ENCODE results near the gene COMMD3. TPM values are rescaled to one million over a fixed set of nuclear protein-coding genes. Genes with fewer than 3 reads are reported as not detected.

COMMD3 gene
- total and polyA plus RNA-seq, 2 of the 8 experiments (the other 6 are each of a cell fraction or from before 2014, with no cell fraction given), result 2.3 to 2.7 TPM

- Histone ChIP-seq H3K36me3 (ENCODE audit: control insufficient read depth in 2 of 4, insufficient read depth in 4 of 4, low read length in 3 of 4) (no peaks in the 10 kb centered on the region), H2AFZ (ENCODE audit: low read length) (no peak overlapping the region), H4K5ac (ENCODE audit: insufficient read length, low read depth, low read length) (no peak overlapping the region), H3K9ac (replicated peaks in 1 of 4; ENCODE audit: extremely low read depth in 1 of 4, low read depth in 3 of 4, low read length in 3 of 4) (no peak overlapping the region), H3K4ac (replicated peaks; ENCODE audit: insufficient read length, low read depth, low read length) (no peak overlapping the region), H3K56ac (replicated peaks; ENCODE audit: insufficient read length, low read depth, low read length) (no peak overlapping the region), H3K9me3 (ENCODE audit: insufficient read depth in 2 of 2, low read depth in 1 of 2, low read length in 1 of 2) (no peaks in the 10 kb centered on the region), H3K23me2 (ENCODE audit: low read depth, low read length) (no peaks in the 10 kb centered on the region), H4K8ac (ENCODE audit: extremely low read depth, insufficient read depth, low read length) (no peak overlapping the region), H4K20me1 (replicated peaks in 1 of 2; ENCODE audit: control insufficient read depth in 1 of 2, insufficient read depth in 2 of 2, low read length in 2 of 2) (no peaks in the 10 kb centered on the region), H2BK12ac (ENCODE audit: low read depth, low read length) (no peak overlapping the region; the same call in 1 of the 2 replicates), H3K18ac (ENCODE audit: extremely low read depth, low read length) (no peak overlapping the region), H3K4me2 (ENCODE audit: insufficient read depth in 1 of 2, low read depth in 2 of 2, low read length in 2 of 2) (peak overlapping the region; percentile 45 to 50; a peak in 3 of 4 replicates), H2BK20ac (ENCODE audit: low read length) (no peak overlapping the region), H2BK120ac (replicated peaks; ENCODE audit: low read depth, low read length) (no peak overlapping the region), H3K79me1 (ENCODE audit: low read depth, low read length) (no peaks in the 10 kb centered on the region), H2BK15ac (ENCODE audit: low read length) (no peak overlapping the region), H2BK5ac (ENCODE audit: low read depth, low read length) (peak overlapping the region; percentile 26; the same call in 1 of the 2 replicates), H3K23ac (ENCODE audit: insufficient read length) (no peak overlapping the region), H3K79me2 (ENCODE audit: control insufficient read depth in 1 of 2, insufficient read depth in 2 of 2, low read length in 2 of 2) (no peaks in the 10 kb centered on the region), H3K4me1 (replicated peaks in 1 of 4; ENCODE audit: control insufficient read depth in 3 of 4, insufficient read depth in 4 of 4, low read length in 3 of 4) (peaks cover 0 to 14% (median 5%) of the 10 kb centered on the region in 4 experiments; a peak in 6 of 7 replicates), H3K14ac (ENCODE audit: insufficient read length) (no peak overlapping the region), H3K27me3 (replicated peaks in 1 of 4; ENCODE audit: control insufficient read depth in 3 of 4, extremely low read depth in 1 of 4, insufficient read depth in 3 of 4, low read length in 3 of 4) (no peaks in the 10 kb centered on the region), H4K91ac (replicated peaks; ENCODE audit: insufficient read length, low read length) (no peak overlapping the region), H3K27ac (ENCODE audit: low read depth, low read length) (no peak overlapping the region), H2AK5ac (ENCODE audit: low read depth, low read length) (no peak overlapping the region), H3K4me3 (ENCODE audit: extremely low read depth in 1 of 4, insufficient read depth in 2 of 4, low read depth in 3 of 4, low read length in 4 of 4) (no peak overlapping the region)
- ChIA-PET CTCF (ENCODE audit: partially characterized antibody) (interaction anchor here (1.2 kb wide), 1 partner anchor 36 kb away, joined by 6 read pairs; no protein-coding TSS in a partner anchor), POLR2A (ENCODE audit: partially characterized antibody) (no interaction called here)
- DNase-seq (ENCODE audit: low read depth in 1 of 2, low spot score in 2 of 2) (no peak), FAIRE-seq (no peak)
- TF ChIP-seq ZNF274 (IDR thresholded peaks at IDR 0.05; ENCODE audit: borderline replicate concordance, extremely low read depth, low read length), result no peak
- peak; percentile 36 for TF ChIP-seq NANOG (IDR thresholded peaks at IDR 0.05; ENCODE audit: insufficient read depth, low read depth, low read length, poor library complexity, severe bottlenecking)
- TF ChIP-seq HDAC2 (IDR thresholded peaks at IDR 0.05; ENCODE audit: borderline replicate concordance in 1 of 2, low read depth in 2 of 2, low read length in 2 of 2), result 0 out of 4 replicates have a peak, but pooled peaks have one; percentile 51 to 52
- TF ChIP-seq TCF12 (IDR thresholded peaks at IDR 0.05; ENCODE audit: low read depth, low read length), result 0 out of 2 replicates have a peak, but pooled peaks have one; percentile 30
- peak; percentile 65 for TF ChIP-seq CTBP2 (IDR thresholded peaks at IDR 0.05; ENCODE audit: borderline replicate concordance, insufficient read depth, insufficient read length, low read length)
- TF ChIP-seq CBX5 (IDR thresholded peaks at IDR 0.05; ENCODE audit: low read depth, low read length), result no peak
- no peak for TF ChIP-seq TAF1 (IDR thresholded peaks at IDR 0.05; ENCODE audit: low read depth, low read length)
- TF ChIP-seq PHF8 (conservative IDR thresholded peaks at IDR 0.05; ENCODE audit: low read depth, low read length), result no peak
- WGBS, 2 experiments (ENCODE audit: extremely low coverage in 1 of 2, insufficient coverage in 1 of 2, insufficient read length in 1 of 2, insufficient replicate concordance in 2 of 2, low coverage in 1 of 2, low lambda C conversion rate in 2 of 2, missing lambda C conversion rate in 1 of 2), result 42% methylated on average over 6 of the region's 6 CpGs; no CpG with 5 or more reads in 1 of the 2 experiments
These were observed 36.1 kb upstream of the COMMD3 start for GRCh38 chr10:22280078-22280477.

Data from H1 (cell line).